RWPE1 (cell line): Measurements from ENCODE around the gene PLCH1.

Source experiments
- CTCF ChIA-PET: fragments of 350-600 bp; sonication (Branson Sonifier 250); formaldehyde crosslinking; extraction: SDS; loops from one replicate; lab custom pipeline; 2021; lab: Yijun Ruan, JAX
- POLR2A ChIA-PET: fragments of 400-600 bp; formaldehyde crosslinking; extraction: SDS; loops from one replicate; lab custom pipeline; 2020; ENCODE audit warnings: antibody characterized with exemption; ENCODE audit not compliant: low non-redundant PET; lab: Yijun Ruan, JAX
- DNase-seq: peaks from one replicate; pipeline ENCODE4 v3.0.0; 2012; ENCODE audit warnings: low spot score
- H3K27ac ChIP-seq: fragments of 450-650 bp; 2 replicates; pipeline ENCODE4 v1.5.1; 2017
- CTCF ChIP-seq: fragments of 450-650 bp; conservative IDR thresholded peaks from 2 replicates; pipeline ENCODE4 v1.5.1; 2017; ENCODE audit warnings: low read depth, mild to moderate bottlenecking

Gene PLCH1

GRCh38 chr3:155747286-155747945 is 2.5 kb upstream of the PLCH1 start:
- DNase-seq = no peak
- no peak overlapping the region for H3K27ac ChIP-seq
- no peak for TF ChIP-seq CTCF
- POLR2A ChIA-PET = no interaction called here
- CTCF ChIA-PET = interaction anchor here (0.6 to 0.7 kb wide), 2 partner anchors 176 to 225 kb away, joined by 3 to 7 read pairs; no protein-coding TSS in a partner anchor

GRCh38 chr3:155746703-155747102 is 1.8 kb upstream of the PLCH1 start:
- no peak for DNase-seq
- ChIA-PET CTCF (interaction anchor here (0.7 kb wide), 1 partner anchor 226 kb away, joined by 3 read pairs; no protein-coding TSS in a partner anchor), POLR2A (interaction anchor here (0.7 kb wide), 1 partner anchor 1025 kb away, joined by 3 read pairs; no protein-coding TSS in a partner anchor)
- no peak overlapping the region for H3K27ac ChIP-seq
- TF ChIP-seq CTCF = no peak

GRCh38 chr3:155745795-155746550 is 1.1 kb upstream of the PLCH1 start:
- CTCF ChIA-PET = interaction anchor here (0.6 kb wide), 2 partner anchors 60 to 915 kb away, joined by 3 to 4 read pairs; partner anchors contain the start of gene C3orf33
- no peak overlapping the region for H3K27ac ChIP-seq
- DNase-seq = no peak
- no peak for TF ChIP-seq CTCF
- POLR2A ChIA-PET = interaction anchor here (0.7 kb wide), 1 partner anchor 1024 kb away, joined by 3 read pairs; no protein-coding TSS in a partner anchor

GRCh38 chr3:155744010-155744625 is 753 bp downstream of the PLCH1 start:
- ChIA-PET CTCF (no interaction called here), POLR2A (no interaction called here)
- H3K27ac ChIP-seq = no peak overlapping the region

GRCh38 chr3:155743606-155744005 is 1.3 kb downstream of the PLCH1 start:
- ChIA-PET POLR2A (no interaction called here), CTCF (no interaction called here)
- TF ChIP-seq CTCF = no peak
- H3K27ac ChIP-seq = no peak overlapping the region
- peak; percentile 6 for DNase-seq

More at GRCh38 chr3:155744010-155744625, 753 bp downstream of the PLCH1 start:
- peak; percentile 43 for DNase-seq
- TF ChIP-seq CTCF = no peak

GRCh38 chr3:155742349-155742965 is 2.4 kb downstream of the PLCH1 start:
- CTCF ChIA-PET = interaction anchor here (0.5 to 0.8 kb wide), 2 partner anchors 280 to 444 kb away, joined by 3 to 4 read pairs; no protein-coding TSS in a partner anchor
- POLR2A ChIA-PET = no interaction called here
- DNase-seq = no peak
- TF ChIP-seq CTCF = no peak
- no peak overlapping the region for H3K27ac ChIP-seq
